HEK293 (cell line): Measurements from ENCODE around the gene GPI.

Experiments
- CTCF ChIA-PET: fragments of 350-600 bp; formaldehyde crosslinking; extraction: SDS; loops from one replicate; lab custom pipeline; 2021; ENCODE audit warnings: antibody characterized with exemption; lab: Yijun Ruan, JAX
- POLR2A ChIA-PET: fragments of 300-600 bp; formaldehyde crosslinking; extraction: SDS; loops from one replicate; lab custom pipeline; 2020; ENCODE audit warnings: antibody characterized with exemption, inconsistent platforms; lab: Yijun Ruan, JAX
- H3K27ac ChIP-seq: fragments of 200-500 bp; sonication (Bioruptor generic); 2 replicates; pipeline ENCODE4 v1.5.1; 2014; ENCODE audit warnings: low read depth, low read length, control low read depth, inconsistent platforms; ENCODE audit errors: extremely low read depth
- H3K36me3 ChIP-seq, 2 experiments: fragments of 200-500 bp in 1 of 2; sonication (Bioruptor generic) in 1 of 2; 1 replicate in 1 of 2; 2 replicates in 1 of 2; pipeline ENCODE4 v1.5.1; 2014 to 2017; ENCODE audit warnings: inconsistent platforms in 2 of 2, low read length in 2 of 2; ENCODE audit not compliant: control insufficient read depth in 2 of 2, insufficient read depth in 1 of 2
- H3K4me1 ChIP-seq: fragments of 200-500 bp; sonication (Bioruptor generic); 2 replicates; pipeline ENCODE4 v1.5.1; 2014; ENCODE audit warnings: mild to moderate bottlenecking, low read length, inconsistent platforms; ENCODE audit not compliant: control insufficient read depth, insufficient read depth
- H3K4me3 ChIP-seq: 2 replicates; pipeline ENCODE4 v1.5.1; 2011; ENCODE audit warnings: low read depth, mild to moderate bottlenecking, control low read depth, low read length, moderate library complexity
- H3K9me3 ChIP-seq: fragments of 200-500 bp; sonication (Bioruptor generic); 2 replicates; pipeline ENCODE4 v1.5.1; 2014; ENCODE audit warnings: low read depth, low read length, inconsistent platforms; ENCODE audit not compliant: control insufficient read depth, insufficient read depth
- INSM2 ChIP-seq: fragments of 450-650 bp; formaldehyde crosslinking; IDR thresholded peaks from 2 replicates; pipeline ENCODE4 v1.5.1; 2016; ENCODE audit warnings: missing biosample characterization, missing genetic modification characterization
- PATZ1 ChIP-seq: fragments of 450-650 bp; formaldehyde crosslinking; IDR thresholded peaks from 2 replicates; pipeline ENCODE4 v1.5.1; 2016; ENCODE audit warnings: missing biosample characterization, missing genetic modification characterization
- SALL2 ChIP-seq: fragments of 450-650 bp; formaldehyde crosslinking; IDR thresholded peaks from 2 replicates; pipeline ENCODE4 v1.5.0; 2017; ENCODE audit warnings: missing biosample characterization, mild to moderate bottlenecking, missing genetic modification characterization, borderline replicate concordance
- SP2 ChIP-seq: fragments of 450-650 bp; formaldehyde crosslinking; IDR thresholded peaks from 2 replicates; pipeline ENCODE4 v1.5.1; 2016; ENCODE audit warnings: missing biosample characterization, missing genetic modification characterization
- YY1 ChIP-seq: fragments of 450-650 bp; formaldehyde crosslinking; IDR thresholded peaks from 2 replicates; pipeline ENCODE4 v1.5.1; 2018; ENCODE audit warnings: missing biosample characterization, missing genetic modification characterization
- YY2 ChIP-seq: fragments of 450-650 bp; formaldehyde crosslinking; IDR thresholded peaks from 2 replicates; pipeline ENCODE4 v1.5.1; 2016; ENCODE audit warnings: missing biosample characterization, missing genetic modification characterization
- ZBTB17 ChIP-seq: fragments of 450-650 bp; formaldehyde crosslinking; IDR thresholded peaks from 2 replicates; pipeline ENCODE4 v1.5.1; 2016; ENCODE audit warnings: missing biosample characterization, missing genetic modification characterization
- ZBTB20 ChIP-seq: fragments of 450-650 bp; formaldehyde crosslinking; IDR thresholded peaks from 2 replicates; pipeline ENCODE4 v1.5.1; 2016; ENCODE audit warnings: missing biosample characterization, missing genetic modification characterization
- ZFP3 ChIP-seq: fragments of 450-650 bp; formaldehyde crosslinking; IDR thresholded peaks from 2 replicates; pipeline ENCODE4 v1.5.1; 2016; ENCODE audit warnings: low read depth, missing biosample characterization, missing genetic modification characterization
- ZFP69B ChIP-seq: fragments of 450-650 bp; formaldehyde crosslinking; IDR thresholded peaks from 2 replicates; pipeline ENCODE4 v1.5.1; 2016; ENCODE audit warnings: missing biosample characterization, missing genetic modification characterization
- ZNF2 ChIP-seq: fragments of 450-650 bp; formaldehyde crosslinking; IDR thresholded peaks from 2 replicates; pipeline ENCODE4 v1.5.1; 2016; ENCODE audit warnings: missing biosample characterization, missing genetic modification characterization
- ZNF202 ChIP-seq: fragments of 450-650 bp; formaldehyde crosslinking; IDR thresholded peaks from 2 replicates; pipeline ENCODE4 v1.5.1; 2016; ENCODE audit warnings: missing biosample characterization, missing genetic modification characterization, borderline replicate concordance
- ZNF302 ChIP-seq: fragments of 450-650 bp; formaldehyde crosslinking; IDR thresholded peaks from 2 replicates; pipeline ENCODE4 v1.5.1; 2016; ENCODE audit warnings: missing biosample characterization, missing genetic modification characterization, low read depth
- ZNF311 ChIP-seq: fragments of 450-650 bp; formaldehyde crosslinking; IDR thresholded peaks from 2 replicates; pipeline ENCODE4 v1.5.1; 2017; ENCODE audit warnings: missing biosample characterization, missing genetic modification characterization, borderline replicate concordance
- ZNF335 ChIP-seq: fragments of 450-650 bp; formaldehyde crosslinking; conservative IDR thresholded peaks from 2 replicates; pipeline ENCODE4 v1.5.1; 2016; ENCODE audit warnings: missing biosample characterization, missing genetic modification characterization
- ZNF37A ChIP-seq: fragments of 450-650 bp; IDR thresholded peaks from 2 replicates; pipeline ENCODE4 v1.5.1; 2018; ENCODE audit warnings: missing biosample characterization, missing genetic modification characterization
- ZNF423 ChIP-seq: fragments of 450-650 bp; formaldehyde crosslinking; IDR thresholded peaks from 2 replicates; pipeline ENCODE4 v1.5.1; 2016; ENCODE audit warnings: missing biosample characterization, missing genetic modification characterization
- ZNF473 ChIP-seq: fragments of 450-650 bp; formaldehyde crosslinking; IDR thresholded peaks from 2 replicates; pipeline ENCODE4 v1.5.1; 2017; ENCODE audit warnings: missing biosample characterization, missing genetic modification characterization
- ZNF548 ChIP-seq: fragments of 450-650 bp; formaldehyde crosslinking; IDR thresholded peaks from 2 replicates; pipeline ENCODE4 v1.5.1; 2016; ENCODE audit warnings: missing biosample characterization, missing genetic modification characterization
- ZNF558 ChIP-seq: fragments of 450-650 bp; formaldehyde crosslinking; IDR thresholded peaks from 2 replicates; pipeline ENCODE4 v1.5.1; 2016; ENCODE audit warnings: missing biosample characterization, missing genetic modification characterization
- ZNF623 ChIP-seq: fragments of 450-650 bp; formaldehyde crosslinking; IDR thresholded peaks from 2 replicates; pipeline ENCODE4 v1.5.1; 2016; ENCODE audit warnings: missing biosample characterization, missing genetic modification characterization
- ZNF624 ChIP-seq: fragments of 450-650 bp; formaldehyde crosslinking; IDR thresholded peaks from 2 replicates; pipeline ENCODE4 v1.5.1; 2017; ENCODE audit warnings: missing biosample characterization, missing genetic modification characterization
- ZNF654 ChIP-seq: fragments of 450-650 bp; formaldehyde crosslinking; IDR thresholded peaks from 2 replicates; pipeline ENCODE4 v1.5.1; 2016; ENCODE audit warnings: low read depth, missing biosample characterization, missing genetic modification characterization
- ZNF670 ChIP-seq: fragments of 450-650 bp; formaldehyde crosslinking; IDR thresholded peaks from 2 replicates; pipeline ENCODE4 v1.5.1; 2016; ENCODE audit warnings: missing biosample characterization, missing genetic modification characterization, low read depth
- ZNF776 ChIP-seq: fragments of 450-650 bp; formaldehyde crosslinking; IDR thresholded peaks from 2 replicates; pipeline ENCODE4 v1.5.0; 2017; ENCODE audit warnings: missing biosample characterization, missing genetic modification characterization, borderline replicate concordance
- ZNF843 ChIP-seq: fragments of 450-650 bp; formaldehyde crosslinking; IDR thresholded peaks from 2 replicates; pipeline ENCODE4 v1.5.1; 2016; ENCODE audit warnings: missing biosample characterization, missing genetic modification characterization
- TF ChIP-seq, protein P1 (sequence below): fragments of 450-650 bp; formaldehyde crosslinking; optimal IDR thresholded peaks from 2 replicates; pipeline ENCODE3; 2016; ENCODE audit warnings: missing biosample characterization, mild to moderate bottlenecking, missing genetic modification characterization
- TF ChIP-seq, protein P2 (sequence below): fragments of 450-650 bp; formaldehyde crosslinking; IDR thresholded peaks from 2 replicates; pipeline ENCODE4 v1.5.1; 2016; ENCODE audit warnings: missing biosample characterization, missing genetic modification characterization
- TF ChIP-seq, protein P3 (sequence below): fragments of 450-650 bp; formaldehyde crosslinking; IDR thresholded peaks from 2 replicates; pipeline ENCODE4 v1.5.1; 2016; ENCODE audit warnings: missing biosample characterization, missing genetic modification characterization

The GPI gene

DNA sequence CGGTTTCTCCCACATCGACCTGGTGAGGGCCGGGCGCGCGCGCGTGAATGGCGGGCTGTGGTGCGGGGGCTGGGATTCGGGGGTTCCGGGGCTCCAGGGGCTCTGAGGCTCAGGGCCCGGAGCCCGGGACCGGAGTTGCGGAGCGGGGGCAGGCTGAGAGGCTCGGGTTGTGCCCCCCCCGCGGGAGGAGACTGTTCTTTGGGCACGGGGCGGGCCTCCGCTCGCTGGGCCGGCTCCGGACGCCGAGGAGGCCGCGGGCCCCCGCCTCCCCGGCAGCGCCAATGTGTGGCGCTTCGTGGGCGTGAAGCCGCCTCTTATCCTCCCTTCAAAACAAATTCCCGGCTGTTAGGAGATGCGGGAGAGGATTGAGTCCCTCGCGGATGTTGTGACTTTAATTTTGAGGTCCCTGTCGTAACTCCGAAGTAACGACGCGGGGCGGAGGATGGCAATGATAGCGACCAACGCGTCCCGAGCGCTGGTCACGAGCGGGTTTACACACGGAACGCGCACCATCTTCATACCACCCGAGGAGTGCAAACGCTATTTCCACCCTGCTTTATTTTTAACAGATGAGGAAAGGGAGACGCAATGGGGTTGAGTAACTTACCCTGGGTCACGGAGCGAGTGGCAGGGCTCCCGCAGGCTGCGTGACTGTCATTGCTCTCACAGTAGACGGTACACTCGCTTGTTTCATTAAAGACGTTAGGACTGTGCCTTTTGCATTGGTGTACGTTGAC lies 63.7 kb downstream of the GPI start (continued):
- TF ChIP-seq, protein P1, sequence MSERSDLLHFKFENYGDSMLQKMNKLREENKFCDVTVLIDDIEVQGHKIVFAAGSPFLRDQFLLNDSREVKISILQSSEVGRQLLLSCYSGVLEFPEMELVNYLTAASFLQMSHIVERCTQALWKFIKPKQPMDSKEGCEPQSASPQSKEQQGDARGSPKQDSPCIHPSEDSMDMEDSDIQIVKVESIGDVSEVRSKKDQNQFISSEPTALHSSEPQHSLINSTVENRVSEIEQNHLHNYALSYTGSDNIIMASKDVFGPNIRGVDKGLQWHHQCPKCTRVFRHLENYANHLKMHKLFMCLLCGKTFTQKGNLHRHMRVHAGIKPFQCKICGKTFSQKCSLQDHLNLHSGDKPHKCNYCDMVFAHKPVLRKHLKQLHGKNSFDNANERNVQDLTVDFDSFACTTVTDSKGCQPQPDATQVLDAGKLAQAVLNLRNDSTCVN (tag by site-specific recombination): peak; percentile 96
- TF ChIP-seq SP2 (tag by site-specific recombination) (0 out of 2 replicates have a peak, but pooled peaks have one; percentile 6), ZNF335 (peak; percentile 81; the same call in 1 of the 2 replicates)

DNA sequence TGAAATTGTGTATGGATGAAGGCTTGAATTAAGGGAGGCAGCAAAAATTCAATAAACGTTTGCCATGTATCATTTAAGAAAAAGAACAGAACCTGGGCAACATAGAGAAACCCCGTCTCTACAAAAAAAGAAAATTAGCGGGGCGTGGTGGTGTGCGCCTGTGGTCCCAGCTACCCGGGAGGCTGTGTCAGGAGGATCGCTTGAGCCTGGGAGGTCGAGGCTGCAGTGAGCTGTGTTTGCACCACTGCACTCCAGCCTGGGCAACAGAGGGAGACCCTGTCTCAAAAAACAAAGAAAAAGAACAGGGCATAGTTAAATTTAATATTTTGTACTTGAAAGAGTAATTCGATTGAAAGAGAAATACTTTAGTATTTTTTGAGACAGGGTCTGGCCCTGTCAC lies 64.6 kb downstream of the GPI start:
- H3K27ac ChIP-seq: peak overlapping the region; percentile 98
- peaks cover 39% of the 10 kb centered on the region for H3K4me1 ChIP-seq
- H3K36me3 ChIP-seq: peaks cover 58 to 76% of the 10 kb centered on the region in 2 experiments
- peak overlapping the region; percentile 75 for H3K4me3 ChIP-seq
- POLR2A ChIA-PET: interaction anchor here (0.7 kb wide), 1 partner anchor 64 kb away, joined by 3 read pairs; no protein-coding TSS in a partner anchor
- CTCF ChIA-PET: interaction anchor here (0.6 to 3.7 kb wide), 6 partner anchors 15 to 229 kb away, joined by 3 to 69 read pairs (median 6); no protein-coding TSS in a partner anchor
- H3K9me3 ChIP-seq: no peaks in the 10 kb centered on the region
- 0 out of 2 replicates have a peak, but pooled peaks have one; percentile 20 for TF ChIP-seq ZNF2 (tag by site-specific recombination)
- TF ChIP-seq ZNF548: no peak
- TF ChIP-seq ZNF843 (tag by site-specific recombination): no peak
- peak; percentile 41; the same call in 1 of the 2 replicates for TF ChIP-seq ZBTB17 (tag by site-specific recombination)
- TF ChIP-seq ZNF623 (tag by site-specific recombination): no peak
- no peak for TF ChIP-seq ZNF558 (tag by site-specific recombination)
- TF ChIP-seq ZBTB20 (tag by site-specific recombination): peak; percentile 15; the same call in 1 of the 2 replicates
- TF ChIP-seq ZFP3 (tag by site-specific recombination): no peak
- no peak for TF ChIP-seq ZNF776 (tag by site-specific recombination)
- TF ChIP-seq ZNF423 (tag by site-specific recombination): no peak
- TF ChIP-seq, protein P2, sequence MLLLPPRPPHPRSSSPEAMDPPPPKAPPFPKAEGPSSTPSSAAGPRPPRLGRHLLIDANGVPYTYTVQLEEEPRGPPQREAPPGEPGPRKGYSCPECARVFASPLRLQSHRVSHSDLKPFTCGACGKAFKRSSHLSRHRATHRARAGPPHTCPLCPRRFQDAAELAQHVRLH (tag by site-specific recombination): peak; percentile 94
- no peak for TF ChIP-seq YY1 (tag by site-specific recombination)
- no peak for TF ChIP-seq ZNF37A (tag by site-specific recombination)
- TF ChIP-seq INSM2: no peak
- TF ChIP-seq ZNF670 (tag by site-specific recombination): no peak
- no peak for TF ChIP-seq ZNF654 (tag by site-specific recombination)
- TF ChIP-seq ZNF624 (tag by site-specific recombination): no peak
- TF ChIP-seq ZNF202: peak; percentile 10; the same call in 1 of the 2 replicates
- TF ChIP-seq, protein P3, sequence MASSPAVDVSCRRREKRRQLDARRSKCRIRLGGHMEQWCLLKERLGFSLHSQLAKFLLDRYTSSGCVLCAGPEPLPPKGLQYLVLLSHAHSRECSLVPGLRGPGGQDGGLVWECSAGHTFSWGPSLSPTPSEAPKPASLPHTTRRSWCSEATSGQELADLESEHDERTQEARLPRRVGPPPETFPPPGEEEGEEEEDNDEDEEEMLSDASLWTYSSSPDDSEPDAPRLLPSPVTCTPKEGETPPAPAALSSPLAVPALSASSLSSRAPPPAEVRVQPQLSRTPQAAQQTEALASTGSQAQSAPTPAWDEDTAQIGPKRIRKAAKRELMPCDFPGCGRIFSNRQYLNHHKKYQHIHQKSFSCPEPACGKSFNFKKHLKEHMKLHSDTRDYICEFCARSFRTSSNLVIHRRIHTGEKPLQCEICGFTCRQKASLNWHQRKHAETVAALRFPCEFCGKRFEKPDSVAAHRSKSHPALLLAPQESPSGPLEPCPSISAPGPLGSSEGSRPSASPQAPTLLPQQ (tag by site-specific recombination): peak; percentile 19; the same call in 1 of the 2 replicates
- TF ChIP-seq PATZ1 (tag by site-specific recombination): no peak
- no peak for TF ChIP-seq ZNF311 (tag by site-specific recombination)
- no peak for TF ChIP-seq YY2 (tag by site-specific recombination)
- TF ChIP-seq ZFP69B (tag by site-specific recombination): 0 out of 2 replicates have a peak, but pooled peaks have one; percentile 38
- TF ChIP-seq ZNF302: no peak
- no peak for TF ChIP-seq ZNF473 (tag by site-specific recombination)
- TF ChIP-seq SALL2 (tag by site-specific recombination): no peak
